ENCODE results near the gene NDUFAF5.

DNA sequence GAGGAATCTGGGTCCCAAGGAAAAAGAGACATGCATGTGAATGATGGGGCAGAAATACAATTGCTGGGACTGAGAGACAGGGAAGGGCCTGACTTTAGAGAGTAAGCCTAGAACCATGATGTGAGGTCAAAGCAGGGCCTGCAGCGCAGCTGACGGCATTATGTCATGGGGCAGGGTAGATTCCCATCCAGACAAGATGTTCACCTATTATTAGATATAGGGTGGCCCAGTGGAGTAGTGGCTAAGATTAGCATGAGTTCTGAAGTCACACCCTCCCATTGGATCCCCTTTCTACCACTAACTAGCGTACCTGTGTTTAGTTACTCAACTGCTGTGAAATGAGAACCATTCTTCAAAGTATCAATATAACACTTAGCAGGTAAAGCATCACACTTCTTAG lies 39.6 kb downstream of the NDUFAF5 start:
- TF ChIP-seq, protein P1, sequence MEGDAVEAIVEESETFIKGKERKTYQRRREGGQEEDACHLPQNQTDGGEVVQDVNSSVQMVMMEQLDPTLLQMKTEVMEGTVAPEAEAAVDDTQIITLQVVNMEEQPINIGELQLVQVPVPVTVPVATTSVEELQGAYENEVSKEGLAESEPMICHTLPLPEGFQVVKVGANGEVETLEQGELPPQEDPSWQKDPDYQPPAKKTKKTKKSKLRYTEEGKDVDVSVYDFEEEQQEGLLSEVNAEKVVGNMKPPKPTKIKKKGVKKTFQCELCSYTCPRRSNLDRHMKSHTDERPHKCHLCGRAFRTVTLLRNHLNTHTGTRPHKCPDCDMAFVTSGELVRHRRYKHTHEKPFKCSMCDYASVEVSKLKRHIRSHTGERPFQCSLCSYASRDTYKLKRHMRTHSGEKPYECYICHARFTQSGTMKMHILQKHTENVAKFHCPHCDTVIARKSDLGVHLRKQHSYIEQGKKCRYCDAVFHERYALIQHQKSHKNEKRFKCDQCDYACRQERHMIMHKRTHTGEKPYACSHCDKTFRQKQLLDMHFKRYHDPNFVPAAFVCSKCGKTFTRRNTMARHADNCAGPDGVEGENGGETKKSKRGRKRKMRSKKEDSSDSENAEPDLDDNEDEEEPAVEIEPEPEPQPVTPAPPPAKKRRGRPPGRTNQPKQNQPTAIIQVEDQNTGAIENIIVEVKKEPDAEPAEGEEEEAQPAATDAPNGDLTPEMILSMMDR (IDR thresholded peaks at IDR 0.05), result no peak
- no peak for TF ChIP-seq POLR2A (IDR thresholded peaks at IDR 0.05)

Data from lower leg skin (tissue), 3 donors.